ENCODE measurements around the gene BORCS6. TPM values are rescaled to one million over a fixed set of nuclear protein-coding genes. Genes with fewer than 3 reads are reported as not detected.
A peak's percentile ranks its signal among the peaks of the same experiment; 100 is the strongest.

The BORCS6 gene
- total and polyA plus RNA-seq, 2 of the 13 experiments (the other 11 are each of a cell fraction or from before 2014, with no cell fraction given): 2.0 to 5.1 TPM

DNA sequence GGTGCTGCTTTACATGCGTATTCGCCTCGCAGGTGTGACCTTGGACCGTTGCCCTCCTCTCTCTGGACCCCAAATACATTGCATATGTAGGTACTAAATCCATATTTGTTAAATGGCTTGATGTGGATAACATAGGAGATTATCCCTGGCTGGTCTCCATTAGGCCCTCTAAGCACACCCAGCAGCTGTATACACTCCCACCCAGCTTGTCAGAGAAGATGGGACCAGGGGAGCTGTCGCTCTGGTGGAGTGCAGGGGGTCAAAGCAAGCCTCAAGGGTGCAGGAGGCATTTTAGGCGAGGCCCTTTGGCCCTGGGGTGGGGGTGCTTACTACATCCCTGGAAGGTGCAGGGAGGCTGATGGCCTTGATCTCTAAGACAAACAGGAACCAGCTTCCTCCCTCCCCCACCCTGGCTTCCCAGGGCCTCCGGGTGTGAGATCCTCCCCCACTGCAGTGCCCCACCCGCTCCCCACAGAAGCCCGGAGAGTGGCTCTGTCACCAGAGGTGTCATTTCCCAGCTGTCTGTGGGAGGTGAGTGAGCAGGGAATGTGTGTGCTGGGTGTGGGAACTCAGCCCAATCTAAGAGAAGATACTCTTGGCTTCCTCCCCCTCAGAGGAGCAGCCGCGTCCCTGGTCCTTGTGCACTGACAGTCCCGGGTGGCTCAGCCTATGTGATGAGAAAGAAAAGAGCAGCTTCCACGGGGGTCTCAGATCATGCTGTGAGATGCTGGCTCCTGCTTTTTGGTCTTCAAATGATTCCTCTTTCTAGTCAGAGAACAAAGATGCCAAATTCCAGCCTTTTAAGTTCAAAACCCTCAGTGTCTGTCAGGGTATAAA lies 25.8 kb downstream of the BORCS6 start (continued):
- TF ChIP-seq KAT7 (CRISPR knock-in tag; IDR thresholded peaks at IDR 0.05; ENCODE audit: borderline replicate concordance) (no peak), ELK4 (CRISPR knock-in tag; IDR thresholded peaks at IDR 0.05; ENCODE audit: borderline replicate concordance) (no peak), ZNF597 (CRISPR knock-in tag; IDR thresholded peaks at IDR 0.05) (no peak), ZNF350 (CRISPR knock-in tag; IDR thresholded peaks at IDR 0.05; ENCODE audit: borderline replicate concordance, low read depth) (peak; percentile 49; the same call in 1 of the 2 replicates), SP5 (CRISPR knock-in tag; IDR thresholded peaks at IDR 0.05; ENCODE audit: borderline replicate concordance, low read depth) (0 out of 2 replicates have a peak, but pooled peaks have one; percentile 28), ELF3 (CRISPR knock-in tag; IDR thresholded peaks at IDR 0.05) (peak; percentile 51; the same call in 1 of the 2 replicates), ZNF430 (CRISPR knock-in tag; IDR thresholded peaks at IDR 0.05) (peak; percentile 51; the same call in 1 of the 2 replicates), PRPF4 (IDR thresholded peaks at IDR 0.05; ENCODE audit: low read depth, low read length, poor library complexity, severe bottlenecking) (peak; percentile 48), ZFP1 (CRISPR knock-in tag; IDR thresholded peaks at IDR 0.05) (0 out of 2 replicates have a peak, but pooled peaks have one; percentile 17), NR2F6 (IDR thresholded peaks at IDR 0.05) (peak; percentile 42), NR2F6 (CRISPR knock-in tag; IDR thresholded peaks at IDR 0.05) (peak; percentile 62), ZNF232 (CRISPR knock-in tag; IDR thresholded peaks at IDR 0.05; ENCODE audit: borderline replicate concordance) (no peak), NR1H2 (CRISPR knock-in tag; IDR thresholded peaks at IDR 0.05; ENCODE audit: borderline replicate concordance, low read depth) (no peak), KAT8 (CRISPR knock-in tag; IDR thresholded peaks at IDR 0.05) (peak; percentile 38; the same call in 1 of the 2 replicates), RARA (CRISPR knock-in tag; IDR thresholded peaks at IDR 0.05) (peak; percentile 58; the same call in 1 of the 2 replicates), NCOA2 (CRISPR knock-in tag; IDR thresholded peaks at IDR 0.05) (peak; percentile 43; the same call in 1 of the 2 replicates), ARID3A (IDR thresholded peaks at IDR 0.05; ENCODE audit: low read depth, low read length) (peak; percentile 33; the same call in 1 of the 2 replicates), ZNF234 (CRISPR knock-in tag; conservative IDR thresholded peaks at IDR 0.05) (no peak)
- TF ChIP-seq, protein P1, sequence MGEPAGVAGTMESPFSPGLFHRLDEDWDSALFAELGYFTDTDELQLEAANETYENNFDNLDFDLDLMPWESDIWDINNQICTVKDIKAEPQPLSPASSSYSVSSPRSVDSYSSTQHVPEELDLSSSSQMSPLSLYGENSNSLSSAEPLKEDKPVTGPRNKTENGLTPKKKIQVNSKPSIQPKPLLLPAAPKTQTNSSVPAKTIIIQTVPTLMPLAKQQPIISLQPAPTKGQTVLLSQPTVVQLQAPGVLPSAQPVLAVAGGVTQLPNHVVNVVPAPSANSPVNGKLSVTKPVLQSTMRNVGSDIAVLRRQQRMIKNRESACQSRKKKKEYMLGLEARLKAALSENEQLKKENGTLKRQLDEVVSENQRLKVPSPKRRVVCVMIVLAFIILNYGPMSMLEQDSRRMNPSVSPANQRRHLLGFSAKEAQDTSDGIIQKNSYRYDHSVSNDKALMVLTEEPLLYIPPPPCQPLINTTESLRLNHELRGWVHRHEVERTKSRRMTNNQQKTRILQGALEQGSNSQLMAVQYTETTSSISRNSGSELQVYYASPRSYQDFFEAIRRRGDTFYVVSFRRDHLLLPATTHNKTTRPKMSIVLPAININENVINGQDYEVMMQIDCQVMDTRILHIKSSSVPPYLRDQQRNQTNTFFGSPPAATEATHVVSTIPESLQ (CRISPR knock-in tag; conservative IDR thresholded peaks at IDR 0.05): no peak
- TF ChIP-seq, protein P2, sequence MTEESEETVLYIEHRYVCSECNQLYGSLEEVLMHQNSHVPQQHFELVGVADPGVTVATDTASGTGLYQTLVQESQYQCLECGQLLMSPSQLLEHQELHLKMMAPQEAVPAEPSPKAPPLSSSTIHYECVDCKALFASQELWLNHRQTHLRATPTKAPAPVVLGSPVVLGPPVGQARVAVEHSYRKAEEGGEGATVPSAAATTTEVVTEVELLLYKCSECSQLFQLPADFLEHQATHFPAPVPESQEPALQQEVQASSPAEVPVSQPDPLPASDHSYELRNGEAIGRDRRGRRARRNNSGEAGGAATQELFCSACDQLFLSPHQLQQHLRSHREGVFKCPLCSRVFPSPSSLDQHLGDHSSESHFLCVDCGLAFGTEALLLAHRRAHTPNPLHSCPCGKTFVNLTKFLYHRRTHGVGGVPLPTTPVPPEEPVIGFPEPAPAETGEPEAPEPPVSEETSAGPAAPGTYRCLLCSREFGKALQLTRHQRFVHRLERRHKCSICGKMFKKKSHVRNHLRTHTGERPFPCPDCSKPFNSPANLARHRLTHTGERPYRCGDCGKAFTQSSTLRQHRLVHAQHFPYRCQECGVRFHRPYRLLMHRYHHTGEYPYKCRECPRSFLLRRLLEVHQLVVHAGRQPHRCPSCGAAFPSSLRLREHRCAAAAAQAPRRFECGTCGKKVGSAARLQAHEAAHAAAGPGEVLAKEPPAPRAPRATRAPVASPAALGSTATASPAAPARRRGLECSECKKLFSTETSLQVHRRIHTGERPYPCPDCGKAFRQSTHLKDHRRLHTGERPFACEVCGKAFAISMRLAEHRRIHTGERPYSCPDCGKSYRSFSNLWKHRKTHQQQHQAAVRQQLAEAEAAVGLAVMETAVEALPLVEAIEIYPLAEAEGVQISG (CRISPR knock-in tag; IDR thresholded peaks at IDR 0.05): no peak

Measured in HepG2 (cell line).